ENCODE results near the gene SPAG9.

The SPAG9 gene

GRCh38 chr17:50963139-50963538 is 157.5 kb downstream of the SPAG9 start:
- no peaks in the 10 kb centered on the region for H3K9me3 ChIP-seq
- peaks cover under 1% of the 10 kb centered on the region; the same call in 1 of the 2 replicates for H3K4me1 ChIP-seq
- DNase-seq (ENCODE audit: low spot score in 2 of 2): no peak
- in situ Hi-C loops (cut with MboI; ENCODE audit: low sequenced_read_pairs): no loop called here
- no peaks in the 10 kb centered on the region for H3K27me3 ChIP-seq (ENCODE audit: low read depth)
- H3K4me3 ChIP-seq: no peak overlapping the region
- peaks cover 6% of the 10 kb centered on the region for H3K36me3 ChIP-seq (replicated peaks)

GRCh38 chr17:50961282-50962220 is 159.1 kb downstream of the SPAG9 start:
- in situ Hi-C loops (cut with MboI; ENCODE audit: low sequenced_read_pairs): no loop called here
- DNase-seq (ENCODE audit: low spot score in 2 of 2): no peak

GRCh38 chr17:50959341-50959740 is 161.3 kb downstream of the SPAG9 start:
- no peaks in the 10 kb centered on the region for H3K36me3 ChIP-seq (replicated peaks)
- H3K4me3 ChIP-seq: no peak overlapping the region
- no peaks in the 10 kb centered on the region for H3K27me3 ChIP-seq (ENCODE audit: low read depth)
- H3K4me1 ChIP-seq: no peaks in the 10 kb centered on the region
- in situ Hi-C loops (cut with MboI; ENCODE audit: low sequenced_read_pairs): loop anchor here (5.0 to 10.0 kb wide), 2 partner anchors 92 to 415 kb away; partner anchors contain the start of genes SPATA20 and TOB1
- no peak for DNase-seq (ENCODE audit: low spot score in 2 of 2)
- no peaks in the 10 kb centered on the region for H3K9me3 ChIP-seq

More at GRCh38 chr17:50961282-50962220, 159.1 kb downstream of the SPAG9 start:
- no peaks in the 10 kb centered on the region for H3K27me3 ChIP-seq (ENCODE audit: low read depth)
- no peaks in the 10 kb centered on the region for H3K9me3 ChIP-seq
- H3K4me3 ChIP-seq: no peak overlapping the region
- peaks cover 2% of the 10 kb centered on the region for H3K36me3 ChIP-seq (replicated peaks)
- H3K4me1 ChIP-seq: no peaks in the 10 kb centered on the region

- no peaks in the 10 kb centered on the region for H3K27me3 ChIP-seq (ENCODE audit: low read depth)
- H3K4me3 ChIP-seq: no peak overlapping the region
- in situ Hi-C loops (cut with MboI; ENCODE audit: low sequenced_read_pairs): loop anchor here (5.0 to 10.0 kb wide), 2 partner anchors 91 to 413 kb away; partner anchors contain the start of genes SPATA20 and TOB1
- DNase-seq (ENCODE audit: low spot score in 2 of 2): no peak
- no peaks in the 10 kb centered on the region for H3K36me3 ChIP-seq (replicated peaks)
- no peaks in the 10 kb centered on the region for H3K4me1 ChIP-seq
- H3K9me3 ChIP-seq: no peaks in the 10 kb centered on the region
Observed at GRCh38 chr17:50957600-50958575, 162.8 kb downstream of the SPAG9 start.

- H3K9me3 ChIP-seq: no peaks in the 10 kb centered on the region
- DNase-seq (ENCODE audit: low spot score in 2 of 2): peak; percentile 66 to 83
- H3K36me3 ChIP-seq (replicated peaks): no peaks in the 10 kb centered on the region
- H3K4me1 ChIP-seq: no peaks in the 10 kb centered on the region
- H3K27me3 ChIP-seq (ENCODE audit: low read depth): no peaks in the 10 kb centered on the region
- in situ Hi-C loops (cut with MboI; ENCODE audit: low sequenced_read_pairs): loop anchor here (5.0 to 10.0 kb wide), 2 partner anchors 90 to 412 kb away; partner anchors contain the start of genes SPATA20 and TOB1
- H3K4me3 ChIP-seq: no peak overlapping the region
Observed at GRCh38 chr17:50956750-50957523, 163.7 kb downstream of the SPAG9 start.

- no peaks in the 10 kb centered on the region for H3K27me3 ChIP-seq (ENCODE audit: low read depth)
- in situ Hi-C loops (cut with MboI; ENCODE audit: low sequenced_read_pairs): loop anchor here (5.0 to 10.0 kb wide), 2 partner anchors 89 to 412 kb away; partner anchors contain the start of genes SPATA20 and TOB1
- no peaks in the 10 kb centered on the region for H3K36me3 ChIP-seq (replicated peaks)
- H3K9me3 ChIP-seq: no peaks in the 10 kb centered on the region
- no peak overlapping the region for H3K4me3 ChIP-seq
- no peaks in the 10 kb centered on the region for H3K4me1 ChIP-seq
- no peak for DNase-seq (ENCODE audit: low spot score in 2 of 2)
Observed at GRCh38 chr17:50956409-50956749, 164.3 kb downstream of the SPAG9 start.

- Histone ChIP-seq H3K4me1 (no peaks in the 10 kb centered on the region), H3K4me3 (no peak overlapping the region), H3K27me3 (ENCODE audit: low read depth) (no peaks in the 10 kb centered on the region), H3K9me3 (no peaks in the 10 kb centered on the region), H3K36me3 (replicated peaks) (no peaks in the 10 kb centered on the region)
- no peak for DNase-seq (ENCODE audit: low spot score in 2 of 2)
- in situ Hi-C loops (cut with MboI; ENCODE audit: low sequenced_read_pairs): loop anchor here (5.0 to 10.0 kb wide), 2 partner anchors 88 to 411 kb away; partner anchors contain the start of genes SPATA20 and TOB1
Observed at GRCh38 chr17:50955667-50956120, 165.0 kb downstream of the SPAG9 start.

- Histone ChIP-seq H3K36me3 (replicated peaks) (no peaks in the 10 kb centered on the region), H3K27me3 (ENCODE audit: low read depth) (no peaks in the 10 kb centered on the region), H3K4me1 (peaks cover under 1% of the 10 kb centered on the region; the same call in 1 of the 2 replicates), H3K9me3 (no peaks in the 10 kb centered on the region), H3K4me3 (no peak overlapping the region)
- no peak for DNase-seq (ENCODE audit: low spot score in 2 of 2)
- in situ Hi-C loops (cut with MboI; ENCODE audit: low sequenced_read_pairs): loop anchor here (5.0 to 10.0 kb wide), 2 partner anchors 88 to 410 kb away; partner anchors contain the start of genes SPATA20 and TOB1
Observed at GRCh38 chr17:50955160-50955559, 165.5 kb downstream of the SPAG9 start.

GRCh38 chr17:50954641-50955121 is 166.0 kb downstream of the SPAG9 start:
- H3K4me1 ChIP-seq: peaks cover 3% of the 10 kb centered on the region; the same call in 1 of the 2 replicates
- no peak overlapping the region for H3K4me3 ChIP-seq
- in situ Hi-C loops (cut with MboI; ENCODE audit: low sequenced_read_pairs): loop anchor here (5.0 to 10.0 kb wide), 3 partner anchors 87 to 410 kb away; partner anchors contain the start of genes SPATA20 and TOB1
- no peak for DNase-seq (ENCODE audit: low spot score in 2 of 2)
- H3K36me3 ChIP-seq (replicated peaks): no peaks in the 10 kb centered on the region
- no peaks in the 10 kb centered on the region for H3K27me3 ChIP-seq (ENCODE audit: low read depth)
- no peaks in the 10 kb centered on the region for H3K9me3 ChIP-seq

GRCh38 chr17:50953831-50954601 is 166.7 kb downstream of the SPAG9 start:
- in situ Hi-C loops (cut with MboI; ENCODE audit: low sequenced_read_pairs): loop anchor here (5.0 to 10.0 kb wide), 2 partner anchors 172 to 409 kb away; partner anchors contain the start of gene SPATA20
- peak; percentile 45 to 74 for DNase-seq (ENCODE audit: low spot score in 2 of 2)
- H3K9me3 ChIP-seq: no peaks in the 10 kb centered on the region
- no peaks in the 10 kb centered on the region for H3K27me3 ChIP-seq (ENCODE audit: low read depth)
- peaks cover 3% of the 10 kb centered on the region; the same call in 1 of the 2 replicates for H3K4me1 ChIP-seq
- no peak overlapping the region for H3K4me3 ChIP-seq
- no peaks in the 10 kb centered on the region for H3K36me3 ChIP-seq (replicated peaks)

GRCh38 chr17:50953518-50953830 is 167.2 kb downstream of the SPAG9 start:
- in situ Hi-C loops (cut with MboI; ENCODE audit: low sequenced_read_pairs): loop anchor here (5.0 to 10.0 kb wide), 2 partner anchors 171 to 409 kb away; partner anchors contain the start of gene SPATA20
- Histone ChIP-seq H3K36me3 (replicated peaks) (no peaks in the 10 kb centered on the region), H3K9me3 (no peaks in the 10 kb centered on the region), H3K4me1 (peaks cover 3% of the 10 kb centered on the region; the same call in 1 of the 2 replicates), H3K4me3 (no peak overlapping the region), H3K27me3 (ENCODE audit: low read depth) (no peaks in the 10 kb centered on the region)
- no peak for DNase-seq (ENCODE audit: low spot score in 2 of 2)

- no peaks in the 10 kb centered on the region for H3K9me3 ChIP-seq
- no peak for DNase-seq (ENCODE audit: low spot score in 2 of 2)
- H3K27me3 ChIP-seq (ENCODE audit: low read depth): no peaks in the 10 kb centered on the region
- H3K4me1 ChIP-seq: peaks cover 3% of the 10 kb centered on the region; the same call in 1 of the 2 replicates
- H3K4me3 ChIP-seq: no peak overlapping the region
- H3K36me3 ChIP-seq (replicated peaks): no peaks in the 10 kb centered on the region
- in situ Hi-C loops (cut with MboI; ENCODE audit: low sequenced_read_pairs): loop anchor here (5.0 to 10.0 kb wide), 2 partner anchors 171 to 408 kb away; partner anchors contain the start of gene SPATA20
Observed at GRCh38 chr17:50952889-50953288, 167.8 kb downstream of the SPAG9 start.
